Stromal cell of bone marrow (primary cell): ENCODE measurements around the gene SEMA4G.

Experiments used
- DNase-seq: peaks from one replicate; pipeline ENCODE4 v3.0.0-alpha.2; 2012; ENCODE audit warnings: low read depth

The SEMA4G gene

DNA sequence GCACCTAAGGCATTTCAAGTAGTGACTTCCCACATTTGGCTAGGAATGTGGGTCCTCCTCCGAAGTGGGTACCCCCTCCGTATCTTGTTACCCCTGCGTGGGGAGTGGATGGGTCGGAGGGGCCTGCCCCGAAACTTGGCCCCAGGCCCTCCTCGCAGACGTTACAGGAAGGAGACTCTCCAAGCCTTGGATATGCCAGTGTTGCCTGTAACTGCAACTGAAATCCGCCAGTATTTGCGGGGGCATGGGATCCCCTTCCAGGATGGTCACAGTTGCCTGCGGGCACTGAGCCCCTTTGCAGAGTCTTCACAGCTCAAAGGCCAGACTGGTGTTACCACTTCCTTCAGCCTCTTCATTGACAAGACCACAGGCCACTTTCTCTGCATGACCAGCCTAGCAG, 18.9 kb downstream of the SEMA4G start:
- no peak for DNase-seq

DNA sequence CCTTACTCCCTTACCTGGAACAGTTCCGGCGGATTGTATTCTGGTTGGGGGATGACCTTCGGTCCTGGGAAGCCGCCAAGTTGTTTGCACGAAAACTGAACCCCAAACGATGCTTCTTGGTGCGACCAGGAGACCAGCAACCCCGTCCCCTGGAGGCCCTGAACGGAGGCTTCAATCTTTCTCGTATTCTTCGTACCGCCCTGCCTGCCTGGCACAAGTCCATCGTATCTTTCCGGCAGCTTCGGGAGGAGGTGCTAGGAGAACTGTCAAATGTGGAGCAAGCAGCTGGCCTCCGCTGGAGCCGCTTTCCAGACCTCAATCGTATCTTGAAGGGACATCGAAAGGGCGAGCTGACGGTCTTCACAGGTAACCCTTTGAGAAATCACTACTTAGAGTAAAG, 19.8 kb downstream of the SEMA4G start:
- DNase-seq: no peak

DNA sequence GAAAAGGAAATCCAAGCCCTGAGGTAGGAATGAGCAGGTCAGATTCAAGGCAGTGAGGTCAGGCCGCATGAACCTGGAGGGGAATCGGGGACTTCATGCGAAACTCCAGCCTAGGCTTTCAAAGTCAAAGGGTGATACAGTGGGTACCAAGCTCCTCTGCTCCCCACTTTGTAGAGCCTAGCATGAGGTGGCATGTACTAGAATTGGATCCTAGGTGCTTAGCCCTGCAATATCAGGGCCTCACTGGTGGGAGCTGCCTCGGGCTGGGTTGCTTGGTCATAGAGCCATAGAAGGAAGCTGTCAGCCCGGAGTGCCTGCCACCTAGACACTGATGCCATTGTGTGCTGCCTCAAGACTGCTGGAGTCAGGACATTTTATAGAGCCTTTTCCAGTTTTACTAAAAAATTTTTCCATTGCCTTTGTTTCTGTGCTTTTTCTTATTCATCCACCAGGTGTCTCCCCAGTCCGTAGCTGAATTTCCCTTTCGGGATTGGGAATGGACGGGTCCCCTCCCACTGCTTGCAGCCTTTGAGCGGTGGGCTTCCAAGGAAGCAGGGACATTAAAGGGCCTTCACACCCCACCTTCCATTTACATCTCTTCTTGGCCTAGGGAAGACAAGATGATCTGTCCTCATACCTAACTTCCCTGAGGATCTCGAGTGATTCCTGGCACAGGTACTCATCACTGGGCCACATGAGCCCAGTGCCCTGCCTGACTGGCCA, 24.8 kb downstream of the SEMA4G start:
- no peak for DNase-seq

DNA sequence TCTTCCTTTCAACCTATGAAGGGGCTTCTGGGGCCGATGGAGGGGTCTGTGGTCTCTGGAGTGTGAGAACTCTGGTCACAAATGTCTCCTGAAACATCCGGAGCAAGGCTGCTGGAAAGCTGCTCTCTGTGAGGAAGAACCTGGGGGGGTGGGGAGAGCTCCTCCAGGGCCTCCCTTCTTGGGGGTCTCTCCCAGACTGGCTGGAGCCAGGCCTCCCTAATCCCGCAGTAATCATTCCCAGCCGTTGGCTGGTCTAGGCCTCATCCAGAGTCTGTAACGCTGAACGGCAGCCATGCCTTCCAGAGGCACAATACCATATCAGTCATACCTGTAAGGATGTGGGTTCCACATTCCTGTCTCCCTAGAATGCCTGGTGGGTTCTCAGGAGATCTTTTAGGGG, 25.9 kb downstream of the SEMA4G start:
- no peak for DNase-seq

DNA sequence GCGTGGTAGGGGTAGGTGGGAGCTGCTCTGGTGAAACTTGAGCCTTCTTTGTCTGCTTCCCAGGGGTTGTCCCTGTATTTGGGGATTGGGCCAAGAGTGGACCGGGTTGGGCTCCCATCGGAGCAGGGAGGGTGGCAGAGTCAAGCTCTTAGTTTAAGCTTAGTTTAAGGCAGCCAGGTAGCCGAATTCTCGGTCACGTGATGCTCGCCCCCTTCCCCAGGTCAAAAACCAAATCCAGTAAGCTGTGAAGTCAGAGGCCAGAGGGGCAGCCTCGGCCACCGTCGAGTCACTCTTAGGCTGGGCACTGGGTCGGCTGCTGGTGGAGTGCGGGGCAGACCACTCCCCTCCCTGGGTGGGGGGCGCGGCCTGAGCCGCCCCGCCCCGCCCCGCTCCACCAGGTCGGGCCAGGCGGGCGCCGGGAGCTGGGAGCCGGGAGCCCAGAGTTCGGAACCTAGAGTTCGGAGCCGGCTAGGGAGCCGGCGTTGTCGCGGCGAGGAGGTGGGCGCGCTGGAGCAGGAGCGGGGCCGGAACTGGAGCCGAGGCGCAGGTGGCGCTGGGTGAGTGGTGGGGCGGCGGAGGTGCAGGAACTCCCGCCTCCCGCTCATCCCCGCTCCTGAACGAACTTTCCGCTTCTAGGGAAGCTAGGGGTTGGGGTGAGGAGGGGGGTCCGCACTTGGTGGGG, 27.5 kb downstream of the SEMA4G start:
- DNase-seq: no peak

DNA sequence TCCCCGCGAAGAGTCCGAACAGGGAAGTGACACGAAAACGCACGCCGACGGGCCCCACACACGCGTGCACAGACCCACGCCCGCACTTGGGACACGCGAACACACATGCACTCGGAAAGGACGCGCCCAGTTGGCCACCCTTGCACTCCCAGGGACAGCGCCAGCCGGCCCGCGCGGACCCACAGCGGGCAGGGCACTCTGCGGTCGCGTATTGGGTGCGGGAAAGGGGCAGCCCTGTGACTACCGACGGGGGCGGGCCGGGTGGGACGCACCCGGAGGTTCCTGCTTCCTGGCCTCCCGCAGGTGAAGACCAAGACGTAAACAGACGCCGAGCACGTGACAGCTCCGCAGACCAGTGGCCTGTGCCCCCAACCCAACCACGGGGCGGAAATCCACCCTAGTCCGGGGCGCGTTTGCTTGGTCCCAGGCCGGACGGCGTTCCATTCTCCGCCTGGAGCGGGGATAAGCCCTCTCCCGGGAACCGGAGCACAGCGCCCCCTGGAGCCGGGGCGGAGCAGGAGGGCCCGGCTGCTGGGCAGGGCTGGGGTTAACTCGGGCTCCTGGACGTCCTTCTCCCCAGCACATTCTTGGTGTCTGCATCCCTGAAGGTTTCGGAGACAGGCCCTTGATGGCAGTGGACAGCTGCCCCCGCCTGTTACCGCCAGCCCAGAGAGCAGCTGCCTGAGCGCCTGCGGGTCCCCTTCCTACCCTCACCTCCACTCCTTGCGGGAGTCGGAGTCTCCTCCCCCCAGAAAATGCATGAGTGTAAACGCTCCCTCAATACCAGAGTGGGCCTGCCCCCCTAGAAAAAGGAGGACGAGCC, 28.3 kb downstream of the SEMA4G start:
- peak; percentile 52 for DNase-seq

DNA sequence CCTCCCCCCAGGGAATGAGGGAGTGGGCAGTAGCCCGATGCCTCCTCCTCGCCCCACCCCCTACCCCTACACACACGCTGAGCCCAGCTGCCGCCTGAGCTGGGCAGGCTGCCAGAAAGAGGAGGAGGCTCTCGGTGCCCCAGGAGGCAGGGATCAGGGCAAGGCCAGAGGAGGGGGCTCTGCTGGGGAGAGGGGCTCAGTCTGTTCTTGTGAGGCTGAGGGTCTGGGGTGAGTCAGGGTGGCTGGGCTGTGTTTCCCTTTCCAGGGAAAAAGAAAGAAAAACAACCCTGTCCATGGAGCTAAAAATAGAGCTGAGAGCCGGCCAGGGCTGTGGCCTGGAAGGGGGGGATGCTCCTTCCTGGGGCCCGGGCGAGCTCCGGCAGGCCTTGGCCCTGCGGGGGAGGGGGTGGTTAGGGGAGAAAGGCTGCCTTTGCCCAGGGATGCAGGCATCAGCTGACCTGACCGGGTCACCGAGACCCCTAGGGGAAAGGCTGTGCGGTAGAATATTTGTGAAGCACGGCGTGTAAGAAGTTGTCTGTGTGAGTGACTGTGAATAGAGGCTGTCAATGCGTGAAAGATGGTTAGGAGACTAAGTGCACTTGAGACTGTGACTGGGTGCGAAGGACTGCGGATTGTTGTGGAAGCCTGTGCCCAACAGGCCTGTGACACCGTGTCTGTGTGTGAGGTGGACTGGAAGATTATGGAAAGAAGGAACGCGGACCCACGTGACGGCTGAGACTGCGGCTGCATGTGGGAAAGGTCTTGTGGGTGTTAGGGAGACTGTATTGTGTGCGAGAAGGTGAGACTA, 29.1 kb downstream of the SEMA4G start:
- DNase-seq: peak; percentile 84

DNA sequence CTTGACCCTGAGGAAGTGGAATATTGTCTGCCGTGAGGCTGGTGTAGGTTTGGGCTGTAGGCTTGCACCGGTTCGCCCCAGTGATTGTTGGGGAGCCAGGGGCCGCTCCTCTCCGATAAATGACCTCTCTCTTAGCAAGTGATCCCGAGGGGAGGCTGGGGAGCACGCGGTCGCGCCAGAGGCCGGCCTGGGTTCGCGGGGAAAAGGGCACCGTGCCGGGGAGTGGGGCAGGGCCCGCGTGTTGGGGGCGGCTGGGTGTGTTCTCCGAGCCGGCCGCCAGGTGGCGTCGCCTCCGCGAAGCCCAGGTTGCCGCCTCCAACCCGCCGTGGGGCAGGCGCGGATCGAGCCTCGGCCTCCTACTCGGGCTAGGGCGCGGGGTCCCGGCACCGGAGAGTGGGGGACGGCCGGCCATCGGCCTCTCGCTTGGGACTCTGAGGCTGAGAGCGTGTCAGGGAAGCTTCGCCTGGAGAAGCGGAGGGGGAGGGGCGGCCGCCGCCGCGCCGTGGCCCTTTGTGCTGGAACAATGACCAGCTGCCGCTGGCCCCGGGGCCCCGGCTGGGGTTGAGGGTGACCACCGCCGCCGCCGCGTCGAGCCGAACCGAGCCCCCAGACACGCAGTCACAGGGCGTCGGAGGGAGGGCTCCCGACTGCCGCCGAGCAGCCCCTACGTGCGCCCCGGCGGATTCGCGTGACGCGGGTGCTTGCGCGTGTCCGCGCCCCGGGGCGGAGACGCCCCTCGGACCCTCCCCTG, 29.9 kb downstream of the SEMA4G start:
- DNase-seq: peak; percentile 56

DNA sequence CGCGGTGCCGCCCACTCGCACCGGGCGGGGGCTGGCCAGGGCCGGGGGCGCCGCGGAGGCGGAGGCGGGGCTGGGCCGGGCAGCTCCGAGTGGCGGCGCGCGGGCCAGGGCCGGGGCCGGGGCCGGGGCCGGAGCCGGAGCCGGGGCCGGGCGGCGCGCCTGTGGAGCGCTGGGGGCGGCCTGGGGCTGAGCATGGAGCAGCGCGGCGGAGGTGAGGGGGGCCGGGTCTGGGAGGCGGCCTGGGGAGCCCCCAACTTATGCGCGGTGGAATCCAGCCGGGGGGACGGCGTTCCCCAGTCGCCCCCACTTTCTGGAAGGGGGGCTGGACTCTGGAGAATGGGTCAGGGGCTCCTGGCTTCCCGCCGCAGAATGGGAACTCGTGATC, 30.4 kb downstream of the SEMA4G start, which contains the start of gene LZTS2:
Gene LZTS2, plus strand, starts transcription at position 67 of the 385 bp plus-strand sequence. CDS start 2,731 bp downstream, outside the sequence.
- DNase-seq: no peak

DNA sequence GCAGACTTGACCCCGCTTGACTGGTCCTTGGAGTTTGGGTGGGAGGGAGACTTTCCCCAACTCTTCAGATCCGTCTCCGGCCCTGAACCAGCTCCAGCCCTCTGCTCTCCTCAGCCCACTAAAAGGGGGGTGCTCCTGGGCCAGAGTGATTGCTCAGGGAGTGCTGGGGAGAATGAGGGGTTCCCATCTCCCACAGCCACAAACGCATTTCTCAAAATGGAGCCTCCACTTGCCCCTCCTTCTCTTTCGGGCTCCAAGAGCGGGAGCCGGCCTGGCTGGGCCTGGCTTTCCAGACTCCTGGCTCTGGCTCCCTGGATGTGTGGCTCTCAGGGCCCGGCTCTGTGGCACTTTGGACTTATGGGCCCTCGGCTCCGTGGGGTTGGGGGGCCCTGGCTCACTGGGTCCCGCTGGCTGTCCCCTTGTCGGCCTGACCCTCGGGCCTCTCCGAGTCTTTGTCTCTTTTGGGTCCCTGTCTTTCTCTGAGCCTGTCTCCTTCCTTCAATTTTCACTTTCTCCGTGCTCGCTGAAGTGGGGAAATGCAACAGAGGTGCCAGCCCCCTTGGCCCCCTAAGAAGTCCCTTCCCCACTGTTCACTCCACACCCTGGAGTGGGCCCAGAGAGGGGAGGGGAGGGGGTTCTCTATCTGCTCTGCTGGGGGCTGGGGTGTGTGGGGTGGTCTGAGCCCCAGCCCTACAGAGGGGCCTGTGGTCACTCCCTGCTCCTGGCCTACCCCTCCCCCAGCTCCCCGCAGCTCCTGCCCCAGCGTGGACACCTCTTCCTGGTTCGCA, 31.0 kb downstream of the SEMA4G start:
- DNase-seq: no peak

DNA sequence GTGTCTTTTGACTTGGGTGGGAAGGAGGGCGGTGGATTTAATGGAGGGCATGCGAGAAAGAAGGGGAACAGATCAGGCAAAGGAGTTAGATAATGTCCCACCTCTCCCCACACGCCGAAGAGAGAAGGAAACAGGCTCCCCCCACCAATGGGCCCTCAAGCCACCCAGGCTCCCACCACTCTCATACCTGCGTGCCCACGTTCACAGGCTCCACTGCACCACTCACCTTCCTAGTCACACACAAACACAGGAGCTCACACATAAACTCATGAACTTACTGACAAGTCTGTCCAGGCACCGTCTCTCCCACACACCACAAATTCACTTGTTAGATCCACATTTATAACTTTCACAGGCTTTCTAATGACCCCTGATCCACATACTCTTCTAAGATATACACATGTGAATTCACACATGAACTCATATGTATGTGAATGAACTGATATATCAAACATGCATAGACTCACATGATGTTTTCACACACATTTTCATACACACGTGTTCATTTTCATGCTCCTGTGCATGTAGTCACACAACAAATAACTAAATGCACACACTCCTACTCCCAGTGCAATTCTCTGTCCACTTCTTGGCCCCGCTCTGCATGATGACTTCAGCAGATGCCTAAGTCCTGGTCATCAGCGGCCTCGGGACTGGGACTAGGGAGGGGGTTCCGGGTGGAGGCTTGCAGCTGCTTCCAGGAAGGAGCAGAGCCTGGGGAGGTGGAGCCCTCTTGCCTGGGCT, 31.8 kb downstream of the SEMA4G start:
- peak; percentile 95 for DNase-seq

DNA sequence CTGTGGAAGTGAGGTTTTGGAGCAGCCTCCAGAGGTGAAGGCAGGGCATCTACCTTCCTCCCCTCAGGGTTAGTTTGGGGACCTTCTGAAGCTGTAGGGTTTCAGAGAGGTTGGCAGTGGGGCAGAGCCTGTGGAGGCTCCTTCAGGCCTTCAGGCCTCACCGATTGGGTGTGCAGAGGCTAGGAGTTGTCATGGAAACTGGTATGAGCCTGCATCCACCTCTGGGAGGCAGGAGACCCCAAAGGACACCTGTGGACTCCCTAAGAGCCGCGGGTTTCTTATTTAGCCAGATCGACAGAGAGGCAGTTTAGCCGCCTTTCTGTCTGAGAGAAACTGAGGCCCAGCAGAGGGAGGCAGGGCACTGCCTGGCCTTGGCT, 32.3 kb downstream of the SEMA4G start:
- no peak for DNase-seq

DNA sequence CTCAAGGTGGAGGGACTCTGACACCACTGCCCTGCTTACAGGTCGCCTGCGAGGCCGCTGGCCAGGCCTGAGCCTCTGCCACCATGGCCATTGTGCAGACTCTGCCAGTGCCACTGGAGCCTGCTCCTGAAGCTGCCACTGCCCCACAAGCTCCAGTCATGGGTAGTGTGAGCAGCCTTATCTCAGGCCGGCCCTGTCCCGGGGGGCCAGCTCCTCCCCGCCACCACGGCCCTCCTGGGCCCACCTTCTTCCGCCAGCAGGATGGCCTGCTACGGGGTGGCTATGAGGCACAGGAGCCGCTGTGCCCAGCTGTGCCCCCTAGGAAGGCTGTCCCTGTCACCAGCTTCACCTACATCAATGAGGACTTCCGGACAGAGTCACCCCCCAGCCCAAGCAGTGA, 33.2 kb downstream of the SEMA4G start:
- no peak for DNase-seq

DNA sequence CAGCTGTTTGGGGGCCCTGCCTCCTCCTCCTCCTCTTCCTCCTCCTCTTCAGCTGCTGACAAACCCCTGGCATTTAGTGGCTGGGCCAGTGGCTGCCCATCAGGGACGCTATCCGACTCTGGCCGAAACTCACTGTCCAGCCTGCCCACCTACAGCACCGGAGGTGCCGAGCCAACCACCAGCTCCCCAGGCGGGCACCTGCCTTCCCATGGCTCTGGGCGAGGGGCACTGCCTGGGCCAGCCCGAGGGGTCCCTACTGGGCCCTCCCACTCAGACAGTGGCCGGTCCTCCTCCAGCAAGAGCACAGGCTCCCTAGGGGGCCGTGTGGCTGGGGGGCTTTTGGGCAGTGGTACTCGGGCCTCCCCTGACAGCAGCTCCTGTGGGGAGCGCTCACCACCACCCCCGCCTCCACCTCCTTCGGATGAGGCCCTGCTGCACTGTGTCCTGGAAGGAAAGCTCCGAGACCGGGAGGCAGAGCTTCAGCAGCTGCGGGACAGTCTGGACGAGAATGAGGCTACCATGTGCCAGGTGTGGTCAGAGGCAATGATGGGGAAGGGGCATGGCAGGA, 34.4 kb downstream of the SEMA4G start:
- DNase-seq: no peak

DNA sequence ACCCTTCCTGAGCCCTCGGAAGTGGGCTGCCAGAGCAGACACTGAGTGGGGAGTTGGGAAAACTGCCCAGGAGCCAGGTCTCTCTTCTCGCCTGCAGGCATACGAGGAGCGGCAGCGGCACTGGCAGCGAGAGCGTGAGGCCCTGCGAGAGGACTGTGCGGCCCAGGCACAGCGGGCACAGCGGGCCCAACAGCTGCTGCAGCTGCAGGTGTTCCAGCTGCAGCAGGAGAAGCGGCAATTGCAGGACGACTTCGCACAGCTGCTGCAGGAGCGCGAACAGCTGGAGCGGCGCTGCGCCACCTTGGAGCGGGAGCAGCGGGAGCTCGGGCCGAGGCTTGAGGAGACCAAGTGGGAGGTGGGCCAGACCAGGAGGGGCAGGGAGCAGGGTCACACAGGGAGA, 36.1 kb downstream of the SEMA4G start:
- no peak for DNase-seq

DNA sequence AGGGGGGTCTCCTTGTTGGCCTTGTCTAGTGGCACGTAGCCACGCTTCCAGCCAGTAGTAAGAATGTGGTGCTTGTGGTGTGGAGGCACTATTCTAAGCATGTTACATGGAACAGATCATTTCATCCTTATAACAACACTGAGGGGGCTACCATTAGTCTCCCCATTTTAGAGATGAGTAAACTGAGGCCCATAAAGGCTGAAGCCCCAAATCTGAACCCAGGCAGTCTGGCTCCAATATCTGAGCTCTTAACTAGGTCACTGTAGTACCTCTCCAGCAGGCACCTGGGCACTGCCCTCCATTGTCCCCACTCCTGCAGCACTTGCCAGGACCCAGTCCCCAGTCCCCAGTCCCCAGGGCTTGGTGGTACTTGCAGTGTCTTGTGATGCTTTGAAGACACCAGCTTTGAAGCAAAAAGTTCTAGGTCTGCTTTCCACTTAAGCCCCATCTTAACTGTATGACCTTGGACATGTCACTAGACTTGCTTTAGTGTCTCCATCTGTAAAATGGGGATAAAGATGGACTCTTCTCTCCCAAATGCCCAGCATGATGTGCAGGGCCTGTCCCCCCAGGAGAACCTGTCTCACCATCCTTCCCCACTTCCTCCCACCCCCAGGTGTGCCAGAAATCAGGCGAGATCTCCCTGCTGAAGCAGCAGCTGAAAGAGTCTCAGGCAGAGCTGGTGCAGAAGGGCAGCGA, 36.7 kb downstream of the SEMA4G start:
- no peak for DNase-seq

DNA sequence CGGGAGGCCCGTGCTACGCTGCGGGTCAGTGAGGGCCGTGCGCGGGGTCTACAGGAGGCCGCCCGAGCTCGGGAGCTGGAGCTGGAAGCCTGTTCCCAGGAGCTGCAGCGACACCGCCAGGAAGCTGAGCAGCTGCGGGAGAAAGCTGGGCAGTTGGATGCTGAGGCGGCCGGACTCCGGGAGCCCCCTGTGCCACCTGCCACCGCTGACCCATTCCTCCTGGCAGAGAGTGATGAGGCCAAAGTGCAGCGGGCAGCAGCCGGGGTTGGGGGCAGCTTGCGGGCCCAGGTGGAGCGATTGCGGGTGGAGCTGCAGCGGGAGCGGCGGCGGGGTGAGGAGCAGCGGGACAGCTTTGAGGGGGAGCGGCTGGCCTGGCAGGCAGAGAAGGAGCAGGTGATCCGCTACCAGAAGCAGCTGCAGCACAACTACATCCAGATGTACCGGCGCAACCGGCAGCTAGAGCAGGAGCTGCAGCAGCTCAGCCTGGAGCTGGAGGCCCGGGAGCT, 37.3 kb downstream of the SEMA4G start:
- DNase-seq: no peak

DNA sequence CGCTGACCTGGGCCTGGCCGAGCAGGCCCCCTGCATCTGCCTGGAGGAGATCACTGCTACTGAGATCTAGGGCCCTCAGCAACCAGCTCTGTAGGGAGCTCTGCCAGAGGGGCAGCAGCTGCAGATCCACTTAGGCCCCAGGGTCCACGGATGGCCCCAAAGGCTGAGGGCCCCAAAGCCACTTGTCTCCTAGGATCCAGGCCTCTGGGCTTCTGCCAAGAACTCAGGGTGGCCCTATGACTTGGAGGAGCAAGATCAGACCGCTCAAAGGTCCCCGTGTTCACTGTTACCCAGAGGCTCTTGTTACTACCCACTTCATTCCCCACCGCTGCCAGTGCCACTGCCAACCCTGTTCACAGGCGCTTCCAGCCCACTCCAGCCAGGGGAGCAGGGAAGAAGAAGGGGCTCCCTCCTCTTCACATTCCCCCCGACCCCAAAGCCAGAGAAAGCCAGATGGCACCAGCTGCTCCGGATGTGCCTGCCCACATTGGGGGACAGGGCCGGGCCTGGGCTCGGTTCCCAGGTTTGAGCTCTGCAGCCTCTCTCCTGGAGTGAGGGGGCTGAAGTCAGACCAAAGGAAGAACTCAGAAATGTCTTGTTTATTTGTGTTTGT, 37.9 kb downstream of the SEMA4G start:
- no peak for DNase-seq
